Pancreas (tissue), 10 donors: Measurements from ENCODE around the gene NKX6-1. TPM values are rescaled to one million over a fixed set of nuclear protein-coding genes. Genes with fewer than 3 reads are reported as not detected.
A peak's percentile ranks its signal among the peaks of the same experiment; 100 is the strongest.

Source experiments
- ATAC-seq, 4 donors: fragments of 200-7000 bp; cut with Tn5 transposase; one replicate each; pipeline versions ENCODE4 v1.8.0 to v1.9.1; 2020; ENCODE audit warnings: mild to moderate bottlenecking in 4 of 4, moderate library complexity in 4 of 4
- DNase-seq, 6 donors: peaks; one replicate each; pipeline ENCODE4 v3.0.0-alpha.2; 2020
- FAIRE-seq: peaks from 2 replicates; lab custom pipeline; 2012; peaks lifted over from hg19 to GRCh38; lab: Jason Lieb, UNC
- H3K27ac ChIP-seq, 4 donors: fragments of 200-600 bp; sonication (generic); 1 replicate in 3 of 4; 2 replicates in 1 of 4; pipeline versions ENCODE4 v1.5.0 to v1.8.0; 2020
- H3K27me3 ChIP-seq, 4 donors: fragments of 200-600 bp; one replicate each; pipeline ENCODE4 v1.8.0; 2021
- H3K36me3 ChIP-seq, 3 donors: fragments of 200-600 bp; sonication (generic) in 1 of 3; one replicate each; pipeline versions ENCODE4 v1.5.0 to v1.8.0; 2020 to 2021
- H3K4me1 ChIP-seq, 3 donors: fragments of 200-600 bp; one replicate each; pipeline ENCODE4 v1.8.0; 2021
- H3K4me3 ChIP-seq, 4 donors: fragments of 200-600 bp; sonication (generic) in 2 of 4; one replicate each; pipeline versions ENCODE4 v1.5.0 to v1.8.0; 2020 to 2021
- H3K9me3 ChIP-seq, 4 donors: fragments of 200-600 bp; one replicate each; pipeline ENCODE4 v1.8.0; 2021
- WGBS, 2 donors: extraction: QIAGEN DNeasy Blood & Tissue Kit; methylation state at CpG; one replicate each; pipeline ENCODE4 v1.1.7; 2013; 5-methylcytosine and 5-hydroxymethylcytosine counted together
- intact Hi-C, 3 donors: fragments of 100-400 bp; cut with DNase I; formaldehyde crosslinking; loops; one replicate each; pipeline versions ENCODE4 v1.11.1 to v1.14.2; 2022
- polyA plus RNA-seq, 2 donors: library from polyadenylated mRNA; stranded (reverse); fragments of 200-250 nt; gene quantifications; one replicate each; pipeline ENCODE4 v1.2.3, GENCODE V29; 2013
- total RNA-seq, 6 donors: library from RNA; stranded (reverse); fragmentation: NEBNext Ultra II Directional in 4 of 6; extraction: Animal tissue kit (Norgen Biotek cat#: 25700) in 4 of 6; gene quantifications; one replicate each; pipeline versions ENCODE4 v1.2.1 to v1.2.4, GENCODE V29; 2021 to 2023
- TF ChIP-seq, protein P1 (sequence below), 4 donors: fragments of 200-600 bp; sonication (generic) in 3 of 4; IDR thresholded peaks; one replicate each; pipeline versions ENCODE4 v1.5.0 to v1.8.0; 2021; ENCODE audit warnings: antibody characterized with exemption in 4 of 4
- donor health status: healthy with polysubstance abuse.
- donor health status: DM: no; HTN: no; CAD: no; lungs with moderate emphysema.
- donor health status: DM: no; HTN: no; CAD: no.
- donor health status: control.
- donor health status: control.
- donor health status: Bipolar disorder and iron deficiency.
- donor health status: DM: yes; HTN: yes; CAD: no.
- donor health status: DM: no; HTN: no; CAD: no.
- donor health status: DM: no; HTN: no; CAD: no.
- donor health status: DM: yes; HTN: yes; CAD: no.

Gene NKX6-1
- total and polyA plus RNA-seq, 8 donors = 3.1 to 19.2 (median 7.4) TPM

DNA sequence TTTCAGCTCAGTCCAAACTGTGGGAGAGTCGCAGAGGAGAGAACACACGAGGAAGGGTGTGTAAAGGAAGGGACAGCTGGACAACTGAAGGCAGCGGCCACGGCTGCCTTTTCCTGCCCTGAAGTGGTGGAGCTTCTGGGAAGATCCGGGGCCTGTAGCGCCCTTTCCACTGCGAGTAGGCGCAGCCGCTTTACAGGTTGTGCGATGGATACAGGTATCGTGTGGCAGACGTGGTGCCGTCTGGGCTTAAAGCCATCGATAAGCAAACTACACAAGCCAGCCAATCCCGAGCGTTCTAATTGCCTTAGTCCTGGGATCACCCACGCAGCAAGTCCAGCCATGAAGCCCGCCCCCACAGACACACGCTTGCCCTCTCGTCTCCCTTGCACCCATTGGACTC, 15.4 kb downstream of the NKX6-1 start:
- 80 to 86% methylated on average over 20 of the region's 20 CpGs for WGBS, 2 donors
- Histone ChIP-seq H3K4me1 (no peaks in the 10 kb centered on the region), H3K4me3 (no peak overlapping the region), H3K36me3 (no peaks in the 10 kb centered on the region), H3K9me3 (no peaks in the 10 kb centered on the region), H3K27ac (no peak overlapping the region), H3K27me3 (no peaks in the 10 kb centered on the region)
- ATAC-seq = no peak
- peak in 1 of 6 donors; percentile 36 for DNase-seq
- TF ChIP-seq, protein P1, sequence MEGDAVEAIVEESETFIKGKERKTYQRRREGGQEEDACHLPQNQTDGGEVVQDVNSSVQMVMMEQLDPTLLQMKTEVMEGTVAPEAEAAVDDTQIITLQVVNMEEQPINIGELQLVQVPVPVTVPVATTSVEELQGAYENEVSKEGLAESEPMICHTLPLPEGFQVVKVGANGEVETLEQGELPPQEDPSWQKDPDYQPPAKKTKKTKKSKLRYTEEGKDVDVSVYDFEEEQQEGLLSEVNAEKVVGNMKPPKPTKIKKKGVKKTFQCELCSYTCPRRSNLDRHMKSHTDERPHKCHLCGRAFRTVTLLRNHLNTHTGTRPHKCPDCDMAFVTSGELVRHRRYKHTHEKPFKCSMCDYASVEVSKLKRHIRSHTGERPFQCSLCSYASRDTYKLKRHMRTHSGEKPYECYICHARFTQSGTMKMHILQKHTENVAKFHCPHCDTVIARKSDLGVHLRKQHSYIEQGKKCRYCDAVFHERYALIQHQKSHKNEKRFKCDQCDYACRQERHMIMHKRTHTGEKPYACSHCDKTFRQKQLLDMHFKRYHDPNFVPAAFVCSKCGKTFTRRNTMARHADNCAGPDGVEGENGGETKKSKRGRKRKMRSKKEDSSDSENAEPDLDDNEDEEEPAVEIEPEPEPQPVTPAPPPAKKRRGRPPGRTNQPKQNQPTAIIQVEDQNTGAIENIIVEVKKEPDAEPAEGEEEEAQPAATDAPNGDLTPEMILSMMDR (IDR thresholded peaks at IDR 0.05) = no peak
- no peak for FAIRE-seq
- intact Hi-C loops = no loop called here

- no peaks in the 10 kb centered on the region for H3K4me1 ChIP-seq
- H3K27me3 ChIP-seq = no peaks in the 10 kb centered on the region
- 58 to 67% methylated on average over 69 of the region's 69 CpGs for WGBS, 2 donors
- no peak for FAIRE-seq
- TF ChIP-seq, protein P1 (IDR thresholded peaks at IDR 0.05) = no peak
- no peak overlapping the region for H3K4me3 ChIP-seq
- intact Hi-C loops = no loop called here
- no peaks in the 10 kb centered on the region for H3K9me3 ChIP-seq
- no peaks in the 10 kb centered on the region for H3K36me3 ChIP-seq
- peak in 2 of 6 donors; percentile 55 to 56 for DNase-seq
- no peak overlapping the region for H3K27ac ChIP-seq
- ATAC-seq = peak in 1 of 4 donors; percentile 30
Measured at GRCh38 chr4:84482564-84483563, 16.2 kb downstream of the NKX6-1 start.

GRCh38 chr4:84481860-84482245, 17.2 kb downstream of the NKX6-1 start:
- Histone ChIP-seq H3K4me3 (no peak overlapping the region), H3K36me3 (no peaks in the 10 kb centered on the region), H3K9me3 (no peaks in the 10 kb centered on the region), H3K4me1 (peaks cover 0 to 3% (median 0%) of the 10 kb centered on the region in 3 donors), H3K27me3 (no peaks in the 10 kb centered on the region), H3K27ac (no peak overlapping the region)
- TF ChIP-seq, protein P1 (IDR thresholded peaks at IDR 0.05) = no peak
- ATAC-seq (no peak), DNase-seq (no peak), FAIRE-seq (no peak)
- intact Hi-C loops = no loop called here
- WGBS, 2 donors = 24 to 28% methylated on average over 20 of the region's 20 CpGs

DNA sequence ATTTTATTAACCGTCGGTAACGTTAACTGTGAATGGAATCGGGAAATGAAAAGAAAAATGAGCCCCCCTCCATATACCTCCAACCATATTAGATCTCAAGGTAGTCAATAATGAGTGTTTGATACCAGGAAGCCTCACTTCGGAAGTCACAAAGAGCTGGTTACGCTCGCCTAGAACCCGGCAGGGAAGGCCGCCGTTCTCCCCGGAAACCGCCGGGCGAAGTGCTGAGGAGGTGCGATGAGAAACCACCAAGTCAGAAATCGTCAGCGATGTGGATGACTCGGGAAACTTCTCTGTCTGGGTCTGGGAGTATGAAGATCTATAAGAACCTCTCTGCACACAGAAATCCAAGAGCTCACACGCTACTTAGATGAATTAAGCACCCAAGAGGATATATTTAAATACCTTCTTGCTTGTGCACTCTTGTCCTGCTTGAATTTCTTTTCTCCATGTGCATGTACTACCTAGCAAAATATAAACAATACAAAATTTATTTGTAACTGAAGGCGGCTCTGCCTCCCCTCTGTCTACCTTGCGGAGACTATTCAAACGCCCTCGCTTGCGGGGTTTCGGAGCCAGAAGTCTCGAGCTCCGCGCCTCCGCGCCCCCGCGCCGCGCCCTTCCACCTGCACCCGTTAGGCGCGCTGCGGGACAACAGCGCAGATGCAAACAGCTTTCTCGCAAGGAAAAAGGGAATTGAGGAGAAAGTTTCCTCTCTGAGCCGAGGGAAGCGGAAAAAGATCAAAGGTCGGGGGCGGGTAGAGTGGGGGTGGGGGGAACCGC, 17.8 kb downstream of the NKX6-1 start:
- H3K36me3 ChIP-seq = no peaks in the 10 kb centered on the region
- 52% methylated on average over 45 of the region's 45 CpGs for WGBS, 2 donors
- no peak for FAIRE-seq
- no peaks in the 10 kb centered on the region for H3K9me3 ChIP-seq
- ATAC-seq = no peak
- H3K27ac ChIP-seq = no peak overlapping the region
- H3K27me3 ChIP-seq = no peaks in the 10 kb centered on the region
- TF ChIP-seq, protein P1 (IDR thresholded peaks at IDR 0.05) = no peak
- no peak for DNase-seq
- peaks cover 0 to 3% (median 0%) of the 10 kb centered on the region in 3 donors for H3K4me1 ChIP-seq
- H3K4me3 ChIP-seq = no peak overlapping the region
- intact Hi-C loops = no loop called here
